Measurements from ENCODE around the gene ARHGAP40.

The ARHGAP40 gene

DNA sequence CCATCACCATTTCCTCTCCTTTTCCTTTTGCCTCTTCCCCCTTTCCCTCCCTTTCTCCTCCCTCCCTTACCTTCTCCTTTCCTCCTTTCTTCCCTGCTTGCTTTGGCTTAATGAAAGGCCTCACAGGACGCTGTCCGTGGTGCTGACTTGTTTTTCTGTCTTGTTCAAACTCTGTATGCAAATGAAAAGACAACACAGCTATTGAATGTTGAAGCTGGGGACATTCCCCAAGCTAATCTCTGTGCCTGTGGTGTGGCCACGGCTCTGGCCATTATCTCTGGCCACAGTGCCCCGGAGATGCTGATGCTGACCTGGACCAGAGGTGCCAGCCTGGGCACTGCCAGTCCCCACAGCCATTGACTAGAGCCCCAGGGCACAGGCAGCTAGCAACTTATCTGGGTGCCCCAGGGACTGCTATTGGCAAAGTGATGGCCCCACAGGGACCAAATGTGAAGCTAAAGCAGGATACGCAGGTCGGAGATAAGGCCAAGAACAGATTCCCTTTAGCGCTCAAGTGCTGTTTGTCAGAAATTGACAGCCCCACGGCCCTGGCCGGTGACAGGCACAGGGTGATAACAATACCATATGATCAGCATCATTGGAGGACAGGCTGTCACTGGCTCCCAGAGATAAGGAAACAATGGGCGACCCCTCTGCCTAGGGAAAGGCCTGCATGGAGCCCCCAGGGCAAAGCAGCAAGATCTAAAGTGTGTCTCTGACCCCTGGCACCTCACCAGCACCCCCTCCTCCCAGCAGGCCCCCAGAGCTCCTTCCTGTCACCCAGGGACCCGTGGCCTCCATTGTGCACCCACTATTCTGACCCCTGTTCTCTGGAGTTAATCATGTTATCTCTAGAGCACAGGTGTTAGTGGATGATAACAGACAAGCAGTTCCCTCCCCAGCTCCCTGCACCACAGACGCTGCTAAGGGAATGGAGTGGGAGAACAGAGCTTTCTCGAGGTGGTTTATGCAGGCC lies 91.1 kb downstream of the ARHGAP40 start:
- peak; percentile 46 for DNase-seq

DNA sequence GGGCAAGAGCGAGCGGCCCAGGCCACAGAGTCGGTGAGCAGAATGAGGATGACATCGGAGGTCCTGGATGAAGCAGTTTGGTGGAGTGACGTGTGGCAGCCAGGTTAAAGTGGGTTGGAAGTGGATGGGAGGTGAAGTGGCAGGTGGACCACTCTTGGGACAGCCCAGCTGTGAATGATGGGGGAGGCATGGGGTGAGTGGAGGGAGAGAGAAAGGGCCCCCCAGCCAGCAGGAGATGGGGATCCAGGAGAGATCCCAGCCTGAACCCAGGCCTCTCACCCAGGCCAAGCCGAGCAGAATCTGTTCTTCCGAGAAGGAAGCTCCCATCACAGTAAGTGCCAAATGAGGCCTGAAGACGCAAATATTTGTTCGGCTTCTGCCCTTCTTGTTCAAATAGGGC lies 95.7 kb downstream of the ARHGAP40 start:
- DNase-seq, result no peak

DNA sequence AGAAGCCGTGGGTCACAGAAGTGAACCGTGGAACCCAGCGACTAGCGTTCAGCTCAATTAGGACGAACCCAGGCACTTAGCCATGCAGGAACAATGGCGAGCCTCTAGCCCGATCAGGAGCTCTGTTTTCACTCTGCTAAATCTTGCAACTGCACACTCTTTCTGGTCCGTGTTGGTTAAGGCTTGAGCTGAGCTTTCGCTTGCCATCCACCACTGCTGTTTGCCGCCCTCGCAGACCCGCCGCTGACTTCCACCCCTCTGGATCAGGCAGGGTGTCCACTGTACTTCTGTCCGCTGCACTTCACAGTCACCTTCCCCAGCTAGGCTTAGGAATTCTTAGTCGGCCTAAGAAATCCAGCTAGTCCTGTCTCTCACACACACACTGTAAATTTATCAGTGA lies 96.9 kb downstream of the ARHGAP40 start:
- no peak for DNase-seq

DNA sequence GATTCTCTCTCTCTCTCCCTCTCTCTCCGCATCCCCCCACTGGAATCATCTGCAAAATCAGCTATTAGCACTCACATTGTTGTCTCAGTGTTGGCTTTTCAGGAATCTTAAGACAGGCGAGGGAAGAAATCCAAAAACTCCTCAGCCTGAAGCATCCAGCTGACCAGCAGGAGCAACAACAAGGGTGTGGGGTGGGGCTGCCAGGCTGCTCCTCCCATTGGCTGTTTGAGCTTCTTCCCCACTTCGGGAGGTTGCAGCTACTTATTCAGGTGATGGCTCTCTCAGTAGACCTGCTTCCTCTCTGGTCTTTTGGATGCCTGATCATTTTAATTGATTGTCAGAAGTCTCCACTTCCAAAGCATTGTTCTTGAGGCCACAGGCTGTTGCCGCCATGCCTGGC lies 98.5 kb downstream of the ARHGAP40 start:
- DNase-seq, result no peak

Data from MV-4-11 (cell line).